ENCODE measurements around the gene LPP. TPM values are rescaled to one million over a fixed set of nuclear protein-coding genes. Genes with fewer than 3 reads are reported as not detected.

LPP gene
- total and polyA plus RNA-seq, 2 donors (not counting 1 experiment from before 2014, with no cell fraction given) = 7.6 to 81.7 TPM

DNA sequence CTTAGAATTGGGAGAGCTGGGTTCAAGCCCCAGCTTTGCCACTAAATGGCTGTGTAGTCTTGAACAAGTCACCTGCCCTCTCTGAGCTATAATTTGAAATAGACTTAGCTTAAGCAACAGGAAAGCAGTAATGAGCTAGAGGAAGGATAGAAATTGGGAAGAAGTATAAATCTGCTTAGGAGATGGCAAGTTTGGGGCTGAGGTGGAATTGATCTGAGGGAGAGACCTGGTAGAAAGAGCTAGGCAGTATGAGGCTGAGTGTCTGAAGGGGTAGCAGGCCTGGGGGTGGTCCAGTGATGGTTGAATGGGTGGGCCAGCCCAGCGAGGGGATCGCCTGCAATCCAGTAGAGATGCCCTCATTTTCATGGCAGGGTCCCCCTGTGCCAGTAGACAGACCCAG lies 22.9 kb downstream of the LPP start:
- Histone ChIP-seq H3K9me3 (ENCODE audit: control extremely low read depth in 1 of 3, control insufficient read depth in 2 of 3, insufficient read depth in 1 of 3, low read length in 2 of 3) (no peaks in the 10 kb centered on the region), H3K27me3 (replicated peaks in 1 of 4; ENCODE audit: control extremely low read depth in 1 of 4, control insufficient read depth in 3 of 4, insufficient read depth in 4 of 4, low read length in 3 of 4) (no peaks in the 10 kb centered on the region), H3K36me3 (replicated peaks in 1 of 2; ENCODE audit: control extremely low read depth in 1 of 2, control insufficient read depth in 1 of 2, extremely low read depth in 1 of 2, insufficient read depth in 2 of 2, low read length in 1 of 2) (peaks cover 0 to 11% of the 10 kb centered on the region in 2 experiments), H3K27ac (ENCODE audit: low read length in 2 of 2) (no peak overlapping the region), H3K4me2 (replicated peaks; ENCODE audit: low read depth, low read length, poor library complexity, severe bottlenecking) (no peak overlapping the region), H3K9ac (ENCODE audit: low read length) (no peak overlapping the region), H3K4me1 (ENCODE audit: control insufficient read depth in 2 of 2, insufficient read depth in 2 of 2, low read length in 2 of 2) (peaks cover 33 to 34% of the 10 kb centered on the region in 2 donors), H3K79me2 (ENCODE audit: control insufficient read depth, insufficient read depth, low read length) (peaks cover 70% of the 10 kb centered on the region), H3K4me3 (ENCODE audit: control extremely low read depth in 1 of 5, extremely low read depth in 1 of 5, insufficient read depth in 1 of 5, low read depth in 2 of 5, low read length in 4 of 5) (no peak overlapping the region), H4K20me1 (ENCODE audit: control insufficient read depth, insufficient read depth, low read length, poor library complexity, severe bottlenecking) (peaks cover 11% of the 10 kb centered on the region), H2AFZ (ENCODE audit: insufficient read depth, low read depth, low read length, poor library complexity, severe bottlenecking) (no peak overlapping the region)
- Mint-ChIP-seq H3K27me3 (no peaks in the 10 kb centered on the region), H3K4me1 (peaks cover 44% of the 10 kb centered on the region), H3K9me3 (ENCODE audit: insufficient read depth) (no peaks in the 10 kb centered on the region), H3K27ac (no peak overlapping the region), H3K4me3 (no peak overlapping the region)
- ATAC-seq (ENCODE audit: low read depth) (no peak), DNase-seq (no peak)
- WGBS (ENCODE audit: insufficient coverage) = 100% methylated on average over 2 of the region's 2 CpGs
- ChIA-PET CTCF (interaction anchor here (1.0 kb wide), 1 partner anchor 33 kb away, joined by 3 read pairs; no protein-coding TSS in a partner anchor), POLR2A (no interaction called here)
- TF ChIP-seq EZH2 (IDR thresholded peaks at IDR 0.05; ENCODE audit: borderline replicate concordance, insufficient read depth, low read depth, low read length, poor library complexity, severe bottlenecking) (no peak), CTCF (IDR thresholded peaks at IDR 0.05) (no peak)
- intact Hi-C loops (cut with micrococcal nuclease) = no loop called here

DNA sequence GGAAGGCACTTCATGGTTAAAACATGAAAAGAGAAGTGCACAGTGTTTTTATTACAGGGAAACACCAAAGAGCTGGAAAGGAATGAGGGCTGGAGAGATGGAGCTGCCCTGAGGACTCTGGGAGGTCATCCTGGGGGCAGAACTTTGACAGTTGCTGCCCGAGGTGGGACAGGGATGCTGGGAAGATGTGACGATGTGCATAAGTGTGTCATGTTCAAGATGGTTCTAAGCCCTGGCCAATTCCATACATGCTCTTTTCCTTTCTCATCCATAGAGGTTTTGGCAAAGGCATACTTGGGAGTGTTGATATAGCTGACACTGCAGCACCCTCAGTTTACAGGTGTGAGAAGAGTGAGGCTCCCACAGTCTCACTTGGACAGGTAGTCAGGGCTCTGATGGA lies 23.8 kb downstream of the LPP start:
- Mint-ChIP-seq H3K4me1 (peaks cover 44% of the 10 kb centered on the region), H3K9me3 (ENCODE audit: insufficient read depth) (no peaks in the 10 kb centered on the region), H3K27me3 (no peaks in the 10 kb centered on the region), H3K27ac (no peak overlapping the region), H3K4me3 (no peak overlapping the region)
- DNase-seq = no peak
- H3K9me3 ChIP-seq (ENCODE audit: control extremely low read depth in 1 of 3, control insufficient read depth in 2 of 3, insufficient read depth in 1 of 3, low read length in 2 of 3) = no peaks in the 10 kb centered on the region
- ChIA-PET POLR2A (no interaction called here), CTCF (interaction anchor here (0.6 to 1.0 kb wide), 3 partner anchors 32 to 437 kb away, joined by 3 to 5 read pairs (median 3); no protein-coding TSS in a partner anchor)
- peaks cover 33 to 34% of the 10 kb centered on the region in 2 donors for H3K4me1 ChIP-seq (ENCODE audit: control insufficient read depth in 2 of 2, insufficient read depth in 2 of 2, low read length in 2 of 2)
- peaks cover 0 to 16% of the 10 kb centered on the region in 2 experiments for H3K36me3 ChIP-seq (replicated peaks in 1 of 2; ENCODE audit: control extremely low read depth in 1 of 2, control insufficient read depth in 1 of 2, extremely low read depth in 1 of 2, insufficient read depth in 2 of 2, low read length in 1 of 2)
- H3K9ac ChIP-seq (ENCODE audit: low read length) = no peak overlapping the region
- no peak overlapping the region for H3K4me3 ChIP-seq (ENCODE audit: control extremely low read depth in 1 of 5, extremely low read depth in 1 of 5, insufficient read depth in 1 of 5, low read depth in 2 of 5, low read length in 4 of 5)
- no peak overlapping the region for H3K27ac ChIP-seq (ENCODE audit: low read length in 2 of 2)
- no CpG with 5 or more reads among the region's 2 CpGs for WGBS (ENCODE audit: insufficient coverage)
- intact Hi-C loops (cut with micrococcal nuclease) = no loop called here
- ATAC-seq (ENCODE audit: low read depth) = no peak
- no peak overlapping the region for H3K4me2 ChIP-seq (replicated peaks; ENCODE audit: low read depth, low read length, poor library complexity, severe bottlenecking)
- no peaks in the 10 kb centered on the region for H3K27me3 ChIP-seq (replicated peaks in 1 of 4; ENCODE audit: control extremely low read depth in 1 of 4, control insufficient read depth in 3 of 4, insufficient read depth in 4 of 4, low read length in 3 of 4)
- no peak for TF ChIP-seq CTCF (IDR thresholded peaks at IDR 0.05)
- TF ChIP-seq EZH2 (IDR thresholded peaks at IDR 0.05; ENCODE audit: borderline replicate concordance, insufficient read depth, low read depth, low read length, poor library complexity, severe bottlenecking) = no peak
- no peak overlapping the region for H2AFZ ChIP-seq (ENCODE audit: insufficient read depth, low read depth, low read length, poor library complexity, severe bottlenecking)
- H4K20me1 ChIP-seq (ENCODE audit: control insufficient read depth, insufficient read depth, low read length, poor library complexity, severe bottlenecking) = peaks cover 11% of the 10 kb centered on the region
- H3K79me2 ChIP-seq (ENCODE audit: control insufficient read depth, insufficient read depth, low read length) = peaks cover 73% of the 10 kb centered on the region
